Stimulated activated CD4-positive, alpha-beta T cell treated with anti-CD3 and anti-CD28 coated beads, Interleukin-4, amount 100 ng/mL, for 1 hour (primary cell): Measurements from ENCODE around the gene NEU2.
"Not testable (repeated sequence)": the region's sequence is repeated elsewhere in the genome, so short reads cannot be mapped to it uniquely, and the experiment has no call there.

ENCODE experiments used
- DNase-seq: peaks from one replicate; pipeline ENCODE4 v3.0.0-alpha.2; 2020

NEU2 gene

GRCh38 chr2:233059797-233060500 lies 27.5 kb downstream of the NEU2 start, which contains the start of gene INPP5D:
Gene INPP5D, plus strand, starts transcription at chr2:233060342. Its CDS starts 137 bp downstream, at chr2:233060479.
- peak; percentile 63 for DNase-seq

GRCh38 chr2:233060501-233060979 lies 28.1 kb downstream of the NEU2 start:
- no peak for DNase-seq

- peak; percentile 39 for DNase-seq
Observed at GRCh38 chr2:233060980-233061590, 28.6 kb downstream of the NEU2 start.

- no peak for DNase-seq
Observed at GRCh38 chr2:233061591-233062450, 29.3 kb downstream of the NEU2 start.

GRCh38 chr2:233062451-233062850 lies 30.0 kb downstream of the NEU2 start:
- no peak for DNase-seq

GRCh38 chr2:233062946-233063268 lies 30.4 kb downstream of the NEU2 start:
- DNase-seq: no peak

- DNase-seq: no peak
Observed at GRCh38 chr2:233063269-233063975, 30.9 kb downstream of the NEU2 start.

- no peak for DNase-seq
Observed at GRCh38 chr2:233063976-233064411, 31.5 kb downstream of the NEU2 start.

GRCh38 chr2:233064530-233065199 lies 32.2 kb downstream of the NEU2 start:
- DNase-seq: no peak

GRCh38 chr2:233065200-233065589 lies 32.7 kb downstream of the NEU2 start:
- not testable (repeated sequence) for DNase-seq

GRCh38 chr2:233065954-233066470 lies 33.5 kb downstream of the NEU2 start:
- no peak for DNase-seq

- no peak for DNase-seq
Observed at GRCh38 chr2:233068762-233069418, 36.4 kb downstream of the NEU2 start.

GRCh38 chr2:233072838-233073237 lies 40.4 kb downstream of the NEU2 start:
- DNase-seq: no peak

GRCh38 chr2:233074106-233074505 lies 41.6 kb downstream of the NEU2 start:
- no peak for DNase-seq

GRCh38 chr2:233075141-233075965 lies 42.9 kb downstream of the NEU2 start:
- no peak for DNase-seq

GRCh38 chr2:233075966-233076339 lies 43.5 kb downstream of the NEU2 start:
- DNase-seq: no peak

- DNase-seq: no peak
Observed at GRCh38 chr2:233076749-233077148, 44.3 kb downstream of the NEU2 start.

- no peak for DNase-seq
Observed at GRCh38 chr2:233079473-233079877, 47.0 kb downstream of the NEU2 start.

- DNase-seq: no peak
Observed at GRCh38 chr2:233079953-233080835, 47.7 kb downstream of the NEU2 start.

- no peak for DNase-seq
Observed at GRCh38 chr2:233080836-233081229, 48.4 kb downstream of the NEU2 start.
